HK-2 (cell line): ENCODE data around the gene JDP2.
A peak's percentile ranks its signal among the peaks of the same experiment; 100 is the strongest.

Source experiments
- DNase-seq: peaks from one replicate; pipeline ENCODE4 v3.0.0-alpha.2; 2018; ENCODE audit not compliant: unreplicated experiment

The JDP2 gene

GRCh38 chr14:75409316-75410205, 18.3 kb upstream of the JDP2 start:
- no peak for DNase-seq

- no peak for DNase-seq
Measured at GRCh38 chr14:75411214-75411540, 16.6 kb upstream of the JDP2 start.

GRCh38 chr14:75413013-75413412, 14.8 kb upstream of the JDP2 start:
- no peak for DNase-seq

- no peak for DNase-seq
Measured at GRCh38 chr14:75417674-75418073, 10.1 kb upstream of the JDP2 start.

- peak; percentile 16 for DNase-seq
Measured at GRCh38 chr14:75418850-75419768, 8.7 kb upstream of the JDP2 start.

- peak; percentile 40 for DNase-seq
Measured at GRCh38 chr14:75422169-75422568, 5.7 kb upstream of the JDP2 start.

GRCh38 chr14:75424496-75424895, 3.3 kb upstream of the JDP2 start:
- no peak for DNase-seq

- DNase-seq, result no peak
Measured at GRCh38 chr14:75425446-75425845, 2.4 kb upstream of the JDP2 start.

- DNase-seq, result no peak
Measured at GRCh38 chr14:75426332-75427125, 1.3 kb upstream of the JDP2 start.

- DNase-seq, result no peak
Measured at GRCh38 chr14:75427126-75427481, 718 bp upstream of the JDP2 start.

- peak; percentile 31 for DNase-seq
Measured at GRCh38 chr14:75428230-75429104, 645 bp downstream of the JDP2 start.

- no peak for DNase-seq
Measured at GRCh38 chr14:75429562-75429961, 1.7 kb downstream of the JDP2 start.

GRCh38 chr14:75430116-75430515, 2.3 kb downstream of the JDP2 start:
- no peak for DNase-seq

GRCh38 chr14:75430526-75430925, 2.7 kb downstream of the JDP2 start:
- DNase-seq, result no peak

GRCh38 chr14:75430976-75431375, 3.2 kb downstream of the JDP2 start:
- no peak for DNase-seq

GRCh38 chr14:75431827-75432226, 4.0 kb downstream of the JDP2 start:
- no peak for DNase-seq

- no peak for DNase-seq
Measured at GRCh38 chr14:75432411-75432810, 4.6 kb downstream of the JDP2 start.

- DNase-seq, result no peak
Measured at GRCh38 chr14:75433631-75434071, 5.8 kb downstream of the JDP2 start.

GRCh38 chr14:75434138-75434889, 6.5 kb downstream of the JDP2 start:
- no peak for DNase-seq

GRCh38 chr14:75434890-75435248, 7.0 kb downstream of the JDP2 start:
- no peak for DNase-seq
